Measurements from ENCODE around the gene TGIF1.

DNA sequence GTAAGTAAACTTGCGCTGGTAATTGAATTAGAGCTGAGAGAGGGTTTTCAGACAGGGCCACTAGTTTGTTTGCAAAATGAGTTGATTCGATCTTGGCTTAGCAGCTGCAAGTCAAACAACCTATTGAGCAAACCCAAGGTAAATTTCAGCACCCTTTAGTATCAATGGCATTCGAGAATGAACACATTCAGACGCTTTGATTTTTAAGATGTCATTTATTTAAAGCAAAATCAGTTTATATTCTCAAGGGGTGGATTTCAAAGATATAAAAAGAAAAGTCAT lies 44.2 kb downstream of the TGIF1 start:
- TF ChIP-seq POLR2AphosphoS5 (IDR thresholded peaks at IDR 0.05) (no peak), POLR2A (IDR thresholded peaks at IDR 0.05) (no peak)

Measured in spleen (tissue), 3 donors.